ENCODE measurements around the gene SAP30BP.

Gene SAP30BP

DNA sequence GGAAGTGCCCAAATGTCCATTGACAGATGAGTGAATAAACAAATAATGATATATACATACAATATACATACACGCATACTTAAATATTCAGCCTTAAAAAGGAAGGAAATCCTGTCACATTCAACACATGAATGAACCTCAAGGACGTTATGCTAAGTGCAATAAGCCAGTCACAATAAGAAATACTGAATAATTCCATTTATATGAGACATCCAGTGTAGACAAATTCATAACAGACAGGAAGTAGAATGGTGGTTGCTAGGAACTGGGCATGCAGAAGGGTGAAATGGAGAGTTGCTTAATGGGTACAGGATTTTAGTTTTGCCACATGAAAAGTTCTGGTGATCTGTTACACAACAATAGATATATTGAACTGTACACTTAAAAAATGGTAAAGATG lies 45.3 kb downstream of the SAP30BP start:
- peak; percentile 49 for DNase-seq (ENCODE audit: low read depth)

DNA sequence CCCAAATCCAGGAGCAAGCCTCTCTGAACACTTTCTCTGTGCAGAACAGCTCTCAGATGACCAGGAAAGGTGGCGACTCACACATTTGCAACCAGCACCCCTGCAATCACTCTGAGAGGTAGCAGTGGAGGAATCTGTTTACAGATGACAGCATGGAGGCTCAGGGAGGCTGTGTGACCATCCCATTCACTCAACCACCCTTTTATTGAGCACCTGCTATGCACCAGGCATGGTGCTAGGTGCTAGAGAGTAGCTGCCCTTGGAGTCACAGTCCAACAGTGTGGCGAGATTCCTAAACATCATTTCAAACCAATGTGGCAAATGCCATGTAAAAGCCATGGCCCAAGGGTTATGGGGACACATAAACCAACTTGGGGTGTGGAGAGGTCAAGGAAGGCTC lies 52.6 kb downstream of the SAP30BP start:
- TF ChIP-seq, protein P1, sequence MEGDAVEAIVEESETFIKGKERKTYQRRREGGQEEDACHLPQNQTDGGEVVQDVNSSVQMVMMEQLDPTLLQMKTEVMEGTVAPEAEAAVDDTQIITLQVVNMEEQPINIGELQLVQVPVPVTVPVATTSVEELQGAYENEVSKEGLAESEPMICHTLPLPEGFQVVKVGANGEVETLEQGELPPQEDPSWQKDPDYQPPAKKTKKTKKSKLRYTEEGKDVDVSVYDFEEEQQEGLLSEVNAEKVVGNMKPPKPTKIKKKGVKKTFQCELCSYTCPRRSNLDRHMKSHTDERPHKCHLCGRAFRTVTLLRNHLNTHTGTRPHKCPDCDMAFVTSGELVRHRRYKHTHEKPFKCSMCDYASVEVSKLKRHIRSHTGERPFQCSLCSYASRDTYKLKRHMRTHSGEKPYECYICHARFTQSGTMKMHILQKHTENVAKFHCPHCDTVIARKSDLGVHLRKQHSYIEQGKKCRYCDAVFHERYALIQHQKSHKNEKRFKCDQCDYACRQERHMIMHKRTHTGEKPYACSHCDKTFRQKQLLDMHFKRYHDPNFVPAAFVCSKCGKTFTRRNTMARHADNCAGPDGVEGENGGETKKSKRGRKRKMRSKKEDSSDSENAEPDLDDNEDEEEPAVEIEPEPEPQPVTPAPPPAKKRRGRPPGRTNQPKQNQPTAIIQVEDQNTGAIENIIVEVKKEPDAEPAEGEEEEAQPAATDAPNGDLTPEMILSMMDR (conservative IDR thresholded peaks at IDR 0.05; ENCODE audit: low read length) = no peak
- no peak for DNase-seq (ENCODE audit: low read depth)
- H3K4me3 ChIP-seq (ENCODE audit: low read length) = no peak overlapping the region

More for the DNA sequence above, 45.3 kb downstream of the SAP30BP start:
- no peak overlapping the region for H3K4me3 ChIP-seq (ENCODE audit: low read length)
- TF ChIP-seq, protein P1 (conservative IDR thresholded peaks at IDR 0.05; ENCODE audit: low read length) = no peak

DNA sequence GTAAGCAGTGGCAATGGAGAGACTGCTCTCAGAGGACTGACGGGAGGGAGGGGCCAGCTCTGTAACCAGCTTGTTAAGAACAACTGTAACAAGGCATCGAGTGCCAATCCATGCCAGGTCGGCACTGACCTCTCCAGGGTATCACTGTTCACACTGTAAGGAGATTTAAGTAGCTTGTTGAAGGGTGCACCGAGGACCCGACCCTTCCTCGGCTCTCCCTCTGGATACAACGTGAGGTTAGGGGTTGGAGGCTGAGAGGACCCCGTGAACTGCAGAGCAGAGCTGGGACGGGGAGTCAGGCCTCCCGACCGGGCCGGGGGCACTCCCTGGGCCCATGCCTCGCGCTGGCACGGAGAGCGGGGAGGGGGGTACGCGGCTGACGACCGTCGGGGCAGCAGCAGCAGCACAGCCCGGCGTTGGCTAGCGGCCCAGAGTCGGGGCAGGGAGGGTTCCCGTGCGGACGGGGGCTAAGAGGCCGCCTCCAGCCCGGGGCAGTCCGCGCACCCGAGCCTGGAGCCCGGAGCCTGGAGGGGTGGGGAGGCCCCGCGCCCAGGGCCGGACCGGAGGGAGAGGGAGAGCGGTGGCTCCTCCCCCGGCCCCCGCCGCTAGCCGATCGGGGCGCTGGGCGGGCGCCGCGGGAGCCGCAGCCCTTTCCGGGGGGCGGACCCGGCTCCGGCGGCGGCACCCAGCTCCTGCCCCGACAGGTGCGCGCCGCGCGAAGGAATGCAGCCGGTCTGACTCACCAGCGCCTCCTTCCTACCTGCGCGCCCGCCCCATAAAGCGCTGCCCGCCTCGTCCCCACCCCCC lies 53.7 kb downstream of the SAP30BP start, which contains the start of gene ITGB4:
TSS of gene ITGB4 (plus strand) at position 804 of the 807 bp plus-strand sequence. CDS start 3,245 bp downstream, outside the sequence.
- DNase-seq (ENCODE audit: low read depth) = no peak
- H3K4me3 ChIP-seq (ENCODE audit: low read length) = no peak within 1 kb of the TSS
- TF ChIP-seq, protein P1 (conservative IDR thresholded peaks at IDR 0.05; ENCODE audit: low read length) = no peak

DNA sequence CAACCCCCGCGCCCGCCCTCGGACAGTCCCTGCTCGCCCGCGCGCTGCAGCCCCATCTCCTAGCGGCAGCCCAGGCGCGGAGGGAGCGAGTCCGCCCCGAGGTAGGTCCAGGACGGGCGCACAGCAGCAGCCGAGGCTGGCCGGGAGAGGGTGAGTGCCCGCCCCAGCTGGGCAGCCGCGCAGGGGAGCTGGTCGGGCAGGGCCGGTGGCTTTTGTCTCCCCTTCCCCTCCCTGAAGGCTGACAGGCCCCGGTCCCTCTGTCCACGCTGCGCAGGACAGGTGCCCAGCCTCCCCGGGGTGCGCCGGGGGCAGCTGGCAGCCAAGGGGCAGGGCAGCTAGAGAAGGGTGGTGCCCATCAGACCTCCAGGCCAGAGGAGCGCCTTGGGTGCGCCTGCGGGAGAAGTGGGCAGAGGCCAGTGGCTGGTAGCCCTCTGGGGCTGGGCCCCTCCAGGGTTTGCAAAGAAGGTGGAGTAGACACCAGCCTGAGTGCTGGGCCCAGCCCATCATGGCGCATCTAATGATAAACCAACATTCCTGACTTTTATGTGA lies 54.4 kb downstream of the SAP30BP start:
- no peak for DNase-seq (ENCODE audit: low read depth)
- H3K4me3 ChIP-seq (ENCODE audit: low read length) = no peak overlapping the region
- TF ChIP-seq, protein P1 (conservative IDR thresholded peaks at IDR 0.05; ENCODE audit: low read length) = no peak

DNA sequence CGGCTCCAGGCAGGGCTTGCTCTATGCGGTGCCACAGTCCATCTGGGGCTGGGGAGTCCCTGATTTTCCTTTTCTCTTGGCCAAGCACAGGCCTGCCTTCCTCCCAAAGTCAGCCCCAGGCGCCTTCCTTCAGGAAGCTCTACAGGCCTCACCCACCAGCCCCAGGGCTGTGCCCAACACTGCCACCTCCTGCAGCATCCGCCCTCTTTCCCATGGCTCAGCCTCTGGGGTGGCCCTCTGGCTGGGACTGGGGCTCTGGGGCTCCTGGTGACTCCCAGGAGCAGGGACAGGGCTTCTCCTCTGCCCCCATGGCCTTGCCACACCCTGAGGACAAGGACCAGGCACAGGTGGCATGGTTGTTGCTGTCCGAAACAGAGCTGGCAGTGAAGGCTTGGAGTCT lies 54.9 kb downstream of the SAP30BP start:
- H3K4me3 ChIP-seq (ENCODE audit: low read length) = no peak overlapping the region
- TF ChIP-seq, protein P1 (conservative IDR thresholded peaks at IDR 0.05; ENCODE audit: low read length) = no peak
- DNase-seq (ENCODE audit: low read depth) = no peak

DNA sequence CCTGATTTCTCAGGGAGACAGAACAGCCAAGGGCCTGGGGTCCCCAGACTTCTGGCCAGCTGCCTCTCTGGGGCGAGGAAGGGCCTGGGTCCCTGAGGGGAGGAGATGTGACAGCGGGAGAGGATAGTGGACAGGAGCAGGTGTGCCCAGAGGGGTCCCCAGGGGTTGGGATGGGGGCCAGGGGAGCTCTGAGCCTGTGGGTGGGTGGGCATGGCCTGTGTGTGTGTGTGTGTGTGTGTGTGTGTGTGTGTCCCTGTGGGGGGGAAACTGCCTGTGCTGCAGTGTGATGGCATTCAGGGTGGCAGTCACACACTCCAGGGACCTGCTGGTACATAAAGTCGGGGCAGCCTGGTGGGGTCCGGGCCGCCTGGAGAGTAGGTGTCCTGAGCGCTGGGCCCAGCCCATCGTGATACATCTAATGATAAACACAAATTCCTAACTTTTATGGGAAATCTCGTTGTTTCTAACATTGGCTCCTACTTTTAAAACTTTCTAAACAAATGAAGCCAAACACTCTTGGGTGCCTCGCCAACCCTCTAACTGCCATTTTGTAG lies 55.5 kb downstream of the SAP30BP start:
- no peak for DNase-seq (ENCODE audit: low read depth)
- TF ChIP-seq, protein P1 (conservative IDR thresholded peaks at IDR 0.05; ENCODE audit: low read length) = no peak
- no peak overlapping the region for H3K4me3 ChIP-seq (ENCODE audit: low read length)

All from AG10803 (cell line).